SKM-1 (cell line): ENCODE data around the gene PRKN.

Experiments
- DNase-seq: peaks from one replicate; lab custom pipeline; 2025; ENCODE audit not compliant: unreplicated experiment; lab: John Stamatoyannopoulos, UW

The PRKN gene

DNA sequence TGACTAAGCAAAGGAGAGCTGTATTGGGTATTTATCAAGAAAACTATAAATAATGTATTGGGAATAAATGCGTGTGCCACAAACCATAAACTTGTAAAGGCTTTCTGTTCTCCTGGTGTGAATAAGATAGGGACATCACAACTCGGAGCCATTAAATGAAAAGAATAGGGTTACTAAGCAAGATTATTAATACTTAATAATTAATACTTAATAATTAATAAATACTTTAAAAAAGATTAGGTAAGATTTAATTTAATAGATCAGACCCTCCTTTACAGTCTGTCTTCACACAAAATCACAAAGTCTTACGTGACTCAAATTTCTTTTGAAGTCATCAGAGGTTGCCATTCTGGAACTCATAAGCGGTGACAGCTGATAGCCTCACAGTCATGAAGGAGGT is 648.9 kb downstream of the PRKN start:
- DNase-seq = no peak

DNA sequence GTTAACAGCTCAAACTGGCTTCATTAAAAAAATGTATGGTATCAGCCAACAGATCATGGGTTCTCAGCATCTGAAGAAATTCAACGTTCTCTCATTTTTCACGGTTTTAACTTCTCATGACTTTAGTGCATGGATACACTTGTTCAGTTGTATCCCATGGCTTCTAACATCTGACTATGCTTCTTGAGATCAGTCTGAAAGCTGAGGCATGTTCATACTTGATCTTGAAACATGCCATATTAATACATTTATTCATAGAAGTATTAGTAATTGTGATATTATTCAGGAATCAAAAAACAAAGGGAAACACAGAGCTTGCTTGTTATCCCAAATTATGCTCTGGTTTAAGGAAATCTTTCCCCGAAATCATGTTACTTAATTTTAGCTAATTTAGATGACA is 649.4 kb downstream of the PRKN start:
- DNase-seq = no peak

DNA sequence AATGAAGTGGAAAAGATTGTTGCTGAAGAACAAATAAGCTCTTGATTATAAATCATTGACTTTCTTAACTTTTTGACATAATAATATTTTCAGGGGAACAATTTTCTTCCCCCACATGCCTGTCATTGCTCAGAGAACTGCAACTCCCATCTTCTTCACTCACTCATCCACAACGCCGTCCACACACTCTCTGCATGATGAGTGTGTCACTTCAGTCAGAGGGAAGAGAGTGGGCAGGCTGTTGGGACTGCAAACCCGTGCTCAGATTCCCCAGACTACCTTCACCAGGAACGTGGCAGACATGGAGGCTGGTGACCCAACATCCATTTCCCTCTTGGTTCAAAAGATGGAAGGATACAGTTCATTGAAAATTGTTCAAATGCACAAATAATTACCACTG is 650.8 kb downstream of the PRKN start:
- DNase-seq = no peak

DNA sequence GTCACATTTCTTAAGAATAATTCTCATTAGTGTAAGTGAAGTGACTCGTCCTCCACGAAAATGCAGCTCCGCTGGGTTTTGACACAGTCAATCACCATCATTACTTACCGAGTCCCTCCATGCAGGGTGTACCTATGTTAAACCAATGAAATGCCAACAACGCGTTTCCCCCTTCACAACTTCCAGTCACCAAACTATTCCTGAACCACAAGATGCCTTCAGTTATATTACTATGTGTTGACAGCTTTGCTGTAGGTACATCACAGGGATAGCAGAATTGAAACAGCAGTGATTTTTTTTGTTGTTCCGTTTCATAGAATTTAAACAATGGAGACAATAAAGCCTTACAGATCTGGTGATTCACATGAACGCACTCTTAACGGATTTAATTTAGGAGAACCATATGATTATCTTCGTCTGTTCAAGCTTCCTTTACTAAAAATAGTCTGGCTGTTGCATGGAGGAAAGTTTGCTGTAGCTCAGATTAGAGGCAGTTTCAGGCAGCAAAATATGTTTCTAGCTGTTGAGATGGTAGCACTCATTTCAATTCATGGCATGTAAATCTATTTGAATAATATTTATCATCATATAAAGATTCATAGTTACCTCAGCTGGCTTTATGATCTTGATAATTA is 652.8 kb downstream of the PRKN start:
- no peak for DNase-seq

DNA sequence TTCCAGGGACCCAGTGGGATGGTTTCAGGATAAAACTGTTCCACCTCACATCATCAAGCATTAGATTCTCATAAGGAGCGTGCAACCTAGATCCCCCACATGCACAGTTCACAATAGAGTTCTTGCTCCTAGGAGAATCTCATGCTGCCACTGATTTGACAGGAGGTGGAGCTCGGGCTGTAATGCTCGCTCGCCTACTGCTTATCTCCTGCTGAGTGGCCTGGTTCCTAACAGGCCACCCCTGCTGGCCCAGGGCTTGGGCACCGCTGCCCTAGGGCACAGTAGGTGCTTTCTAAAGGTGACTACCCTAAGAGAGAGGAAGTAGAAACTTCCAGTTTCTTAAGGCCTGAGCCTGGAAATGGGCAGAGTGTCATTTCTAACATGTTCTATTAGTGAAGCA is 656.9 kb downstream of the PRKN start:
- DNase-seq = no peak

DNA sequence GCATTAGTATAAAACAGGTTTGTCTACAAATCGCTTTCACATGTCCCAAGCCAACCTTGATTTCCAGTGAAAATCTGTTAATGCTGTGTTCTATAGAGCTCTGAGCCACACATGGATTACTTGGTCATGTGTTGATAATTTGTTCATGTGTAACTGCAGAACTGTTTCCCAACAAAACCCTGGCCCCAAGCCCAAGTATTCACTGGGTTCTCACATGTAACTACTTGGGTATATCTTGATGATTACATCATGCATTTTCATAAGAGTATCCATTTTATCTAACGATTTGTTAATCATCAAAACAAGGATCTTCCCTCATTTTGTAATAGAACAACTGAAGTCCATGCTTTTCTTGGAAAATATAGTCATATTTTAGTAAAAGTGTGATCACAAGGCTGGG is 657.6 kb downstream of the PRKN start:
- DNase-seq = no peak

DNA sequence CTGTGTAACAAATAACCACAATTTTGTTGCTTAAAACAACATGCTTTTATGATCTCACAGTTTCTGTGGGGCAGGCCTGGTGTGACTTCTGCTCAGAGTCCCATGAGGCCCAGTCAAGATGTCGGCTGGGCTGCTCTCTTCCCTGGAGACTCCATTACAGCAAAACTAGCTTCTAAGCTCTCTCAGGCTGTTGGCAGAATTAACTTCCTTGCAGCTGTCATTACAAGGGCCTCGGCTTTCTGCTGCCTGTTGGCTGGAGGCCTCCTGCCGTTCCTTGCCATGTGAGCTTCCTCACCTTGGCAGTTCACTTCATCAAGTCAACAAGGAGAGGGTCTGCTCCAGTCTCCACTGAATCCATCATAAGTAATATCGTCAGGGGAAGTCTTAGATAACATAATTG is 659.2 kb downstream of the PRKN start:
- no peak for DNase-seq

DNA sequence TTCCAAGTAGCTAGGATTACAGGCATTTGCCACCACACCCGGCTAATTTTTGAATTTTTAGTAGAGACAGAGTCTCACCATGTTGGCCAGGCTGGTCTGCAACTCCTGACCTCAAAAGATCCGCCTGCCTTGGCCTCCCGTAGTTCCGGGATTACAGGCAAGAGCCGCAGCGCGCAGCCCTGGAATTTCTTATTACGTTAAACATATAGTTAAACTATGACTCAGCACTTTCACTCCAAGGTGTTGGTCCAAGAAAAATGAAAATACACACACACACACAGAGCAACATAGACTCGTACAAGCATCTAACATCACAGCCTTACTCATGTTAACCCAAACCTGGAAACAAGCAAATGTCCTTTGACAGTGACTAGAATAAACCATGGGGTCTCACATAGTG is 663.9 kb downstream of the PRKN start:
- no peak for DNase-seq

DNA sequence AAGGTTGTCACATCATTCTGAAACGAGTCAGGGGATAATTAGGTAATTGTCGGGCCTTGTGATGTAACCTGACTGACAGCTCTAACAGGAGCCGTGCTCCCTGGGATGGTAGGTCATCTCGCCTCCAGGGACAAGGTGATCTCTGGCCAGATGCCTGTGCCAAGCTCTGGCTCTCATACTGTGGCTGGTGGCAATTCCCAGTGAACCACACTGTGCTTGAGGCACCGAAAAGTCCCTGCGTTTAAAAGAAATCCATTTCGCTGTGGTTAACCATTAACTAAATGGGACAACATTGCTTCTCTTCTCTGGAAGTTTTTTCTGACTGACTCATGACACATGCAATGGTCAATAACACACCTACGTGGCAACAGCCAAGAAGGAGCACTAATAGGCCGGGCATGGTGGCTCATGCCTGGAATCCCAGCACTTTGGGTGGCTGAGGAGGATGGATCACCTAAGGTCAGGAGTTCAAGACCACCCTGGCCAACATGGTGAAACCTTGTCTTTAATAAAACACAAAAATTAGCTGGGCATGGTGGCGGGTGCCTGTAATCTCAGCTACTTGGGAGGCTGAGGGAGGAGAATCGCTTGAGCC is 669.2 kb downstream of the PRKN start:
- no peak for DNase-seq

DNA sequence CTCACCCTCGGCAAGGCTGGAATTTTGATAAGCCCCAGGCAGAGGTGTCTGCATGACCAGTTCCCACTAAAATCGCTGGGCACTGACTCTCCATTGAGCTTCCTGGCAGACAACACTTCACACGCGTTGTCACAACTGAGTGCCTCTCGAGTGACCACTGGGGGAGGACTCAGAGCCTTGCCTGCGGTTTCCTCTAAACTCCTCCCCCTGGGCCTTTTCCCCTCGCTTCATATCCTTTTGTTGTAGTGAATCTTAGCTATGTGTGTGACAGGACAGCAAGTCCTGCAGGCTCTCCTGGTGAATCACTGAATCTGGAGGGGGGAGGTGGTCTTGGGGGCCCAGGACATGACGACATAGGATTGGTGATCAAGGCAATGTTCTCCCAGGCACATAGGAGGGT is 670.8 kb downstream of the PRKN start:
- DNase-seq = no peak

DNA sequence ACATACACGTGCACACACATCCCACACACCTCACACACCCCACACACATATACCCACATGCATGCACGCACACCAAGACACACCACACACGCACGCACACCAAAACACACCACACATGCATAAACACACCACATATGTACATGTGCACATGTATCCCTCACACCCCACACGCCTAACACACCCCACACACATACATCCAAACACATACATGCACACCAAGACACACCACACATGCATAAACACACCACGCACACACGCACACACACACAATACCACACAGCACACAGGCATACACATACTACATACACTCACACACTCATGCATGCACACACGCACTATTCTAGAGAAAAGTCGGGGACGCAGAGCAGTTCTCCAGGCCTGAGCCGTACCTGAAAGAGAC is 671.5 kb downstream of the PRKN start:
- DNase-seq = no peak

DNA sequence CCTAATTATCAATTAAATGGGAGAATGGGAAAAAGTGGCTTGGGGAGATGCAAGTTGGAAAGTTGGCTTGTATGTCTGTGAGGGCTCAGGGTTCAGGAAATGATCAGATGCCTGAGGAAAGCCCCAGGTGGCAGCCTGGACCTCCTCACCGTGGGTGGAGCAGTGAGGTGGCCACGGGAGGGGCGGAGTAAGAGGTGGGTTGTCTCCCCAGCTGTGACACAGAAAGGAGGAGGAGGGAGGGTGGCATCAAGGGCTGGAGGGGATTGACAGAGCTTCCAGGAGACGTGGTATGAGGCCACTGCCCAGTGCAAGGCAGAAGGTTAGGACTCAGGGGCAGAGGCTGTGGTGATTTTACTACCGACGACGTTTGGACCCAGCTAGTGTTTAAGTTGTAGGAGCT is 672.2 kb downstream of the PRKN start:
- no peak for DNase-seq

DNA sequence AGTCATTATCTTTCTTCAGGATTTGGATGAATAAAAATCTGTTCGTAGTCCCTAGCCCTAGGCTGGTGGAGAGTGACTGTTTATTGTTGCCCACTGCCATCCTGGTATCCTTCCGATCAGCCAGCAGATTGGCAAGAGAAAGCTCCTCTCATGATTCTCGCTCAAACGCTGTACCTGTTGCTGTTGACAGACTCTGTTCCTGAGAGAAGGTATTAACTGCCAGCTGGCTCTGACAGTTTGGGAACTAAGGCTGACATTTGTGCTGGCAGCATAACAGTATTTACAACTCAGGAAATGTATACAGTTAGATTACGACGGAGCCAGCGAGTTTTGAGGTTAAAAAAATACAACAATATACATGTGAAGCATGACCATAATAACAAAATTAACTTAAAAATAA is 674.5 kb downstream of the PRKN start:
- DNase-seq = no peak

DNA sequence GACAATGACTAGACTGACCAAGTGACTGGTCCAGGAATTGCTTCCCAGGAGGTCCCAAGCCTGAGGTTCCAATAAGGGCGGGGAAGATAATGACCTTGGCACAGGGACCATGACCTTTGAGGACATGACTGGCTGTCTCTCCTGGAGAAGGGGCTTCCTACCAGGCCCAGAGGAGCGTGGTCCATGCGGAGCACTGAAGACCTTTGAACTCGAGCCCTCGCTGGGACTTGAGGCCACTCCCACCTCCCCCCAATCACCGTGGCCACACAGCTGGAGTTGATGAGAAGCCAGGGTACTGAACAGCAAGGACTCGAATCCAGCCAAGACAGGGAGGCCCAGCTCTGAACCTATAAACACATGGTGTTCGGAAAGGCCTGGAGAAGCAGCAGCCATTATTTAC is 677.0 kb downstream of the PRKN start:
- DNase-seq = no peak

DNA sequence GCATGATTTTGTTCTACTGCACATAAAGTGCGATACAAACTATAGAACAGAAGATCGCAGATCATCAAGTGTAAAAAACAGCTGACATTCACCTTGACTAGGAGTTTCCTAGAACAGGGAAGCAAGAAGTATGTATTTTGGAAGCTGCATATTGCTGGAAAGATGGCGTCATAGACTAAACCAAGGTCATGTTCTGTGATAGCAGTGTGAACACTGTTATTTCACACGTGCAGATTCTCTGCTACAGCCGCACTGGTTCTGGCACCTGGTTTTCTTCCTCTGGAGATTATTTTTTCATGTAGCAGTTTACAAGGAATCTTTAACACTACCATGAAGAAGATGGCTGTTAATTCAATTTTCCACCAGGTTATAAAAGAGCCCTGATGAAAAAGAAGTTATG is 681.2 kb downstream of the PRKN start:
- no peak for DNase-seq

DNA sequence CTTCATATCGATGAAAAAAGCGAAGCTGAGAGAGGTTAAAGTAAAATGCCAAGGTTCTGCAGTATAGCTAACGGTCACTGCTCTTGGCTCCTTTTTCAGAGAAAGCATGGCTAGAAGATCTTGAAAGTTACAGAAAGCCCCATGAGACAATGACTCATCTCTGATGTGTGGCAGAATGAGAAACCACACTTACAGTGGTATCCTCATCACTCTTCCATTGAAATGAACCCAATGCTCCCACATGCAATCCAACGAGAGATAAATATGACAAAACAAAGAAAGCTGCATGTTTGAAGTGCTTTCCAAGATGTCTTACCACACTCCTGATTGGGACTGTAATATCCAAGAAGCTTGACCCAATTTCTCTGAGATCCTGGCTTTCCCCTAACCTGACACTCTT is 694.9 kb downstream of the PRKN start:
- no peak for DNase-seq

DNA sequence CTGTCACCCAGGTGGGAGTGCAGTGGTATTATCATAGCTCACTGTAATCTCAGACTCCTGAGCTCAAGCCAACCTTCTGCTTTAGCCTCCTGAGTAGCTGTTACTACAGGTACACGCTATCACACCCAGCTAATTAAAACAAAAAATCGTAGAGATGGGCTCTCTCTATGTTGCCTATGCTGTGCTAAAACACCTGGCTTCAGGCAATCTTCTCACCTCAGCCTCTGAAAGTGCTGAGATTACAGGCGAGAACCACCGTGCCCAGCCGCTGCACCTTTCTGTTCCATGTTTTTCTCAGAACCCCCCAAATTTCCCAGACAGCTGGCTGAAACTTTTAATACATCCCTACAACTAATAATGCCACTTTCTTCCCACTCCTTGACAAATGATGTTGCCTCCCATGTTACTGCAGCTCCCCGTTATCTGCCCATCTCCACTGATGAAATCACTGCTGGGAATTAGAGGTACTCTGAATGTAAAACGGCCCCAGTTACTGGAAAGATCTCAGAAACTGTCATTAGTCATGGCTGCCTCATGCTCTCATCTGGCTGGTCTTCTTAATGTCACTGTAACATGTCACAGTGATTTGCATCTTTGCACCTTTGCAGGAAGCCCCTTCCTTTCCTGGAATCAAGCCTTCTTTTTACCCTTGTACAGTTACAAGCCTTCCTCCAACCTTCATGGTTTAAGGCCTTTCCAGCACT is 697.5 kb downstream of the PRKN start:
- DNase-seq = no peak

DNA sequence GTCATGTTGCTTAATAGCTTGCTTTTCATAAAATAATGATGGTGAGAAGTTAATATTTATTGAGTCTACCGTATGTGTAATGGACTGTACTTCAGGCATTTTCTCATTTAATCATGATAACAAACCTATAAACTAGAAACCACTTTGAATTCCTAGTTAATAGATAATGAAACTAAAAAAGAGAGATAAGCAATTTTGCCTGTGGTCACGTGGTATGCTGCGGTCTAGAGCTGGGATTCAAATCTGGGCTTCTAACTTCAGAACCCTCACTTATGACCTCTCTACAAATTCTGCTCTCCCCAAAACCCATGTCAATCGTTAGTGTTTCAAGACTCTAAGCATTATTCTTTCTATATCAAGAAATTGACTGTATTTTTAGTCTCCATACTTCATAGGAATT is 700.7 kb downstream of the PRKN start:
- DNase-seq = no peak

DNA sequence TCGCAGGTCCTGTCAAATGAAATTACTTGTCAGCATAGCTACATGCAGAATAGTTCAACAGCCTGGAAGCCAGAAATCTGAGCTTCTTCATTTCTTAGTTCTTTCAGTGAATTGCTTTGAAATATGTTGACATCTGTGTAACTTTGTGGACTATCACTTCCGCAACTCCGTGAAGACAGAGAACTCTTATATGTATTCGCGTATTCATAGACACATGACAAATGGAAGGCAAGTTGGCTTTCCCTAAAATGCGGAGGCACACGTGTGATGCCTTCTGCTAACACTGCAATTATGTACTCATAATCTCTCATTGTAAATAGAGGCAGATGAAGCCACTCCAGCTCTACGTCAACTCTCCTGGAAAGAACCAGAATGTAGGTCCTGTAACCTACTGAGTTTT is 701.5 kb downstream of the PRKN start:
- DNase-seq = no peak

DNA sequence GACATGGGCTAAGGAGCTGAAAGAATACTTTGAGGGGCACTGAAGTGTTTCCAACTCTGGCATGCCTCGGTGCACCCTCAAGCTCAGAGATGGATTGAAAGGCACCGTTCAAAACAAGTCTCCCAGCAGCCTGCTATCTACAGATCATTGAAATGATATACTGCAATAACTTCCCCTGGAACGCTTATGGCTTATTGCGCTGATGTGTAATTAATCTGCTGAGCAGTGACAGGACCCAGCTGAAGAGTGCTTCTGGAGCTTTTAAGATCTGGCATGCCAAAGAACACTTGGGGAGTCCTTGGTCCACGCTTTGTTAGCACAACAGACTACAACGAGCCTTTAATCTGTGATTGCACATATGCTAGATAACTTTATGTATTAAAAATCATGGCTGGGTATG is 708.2 kb downstream of the PRKN start:
- no peak for DNase-seq

DNA sequence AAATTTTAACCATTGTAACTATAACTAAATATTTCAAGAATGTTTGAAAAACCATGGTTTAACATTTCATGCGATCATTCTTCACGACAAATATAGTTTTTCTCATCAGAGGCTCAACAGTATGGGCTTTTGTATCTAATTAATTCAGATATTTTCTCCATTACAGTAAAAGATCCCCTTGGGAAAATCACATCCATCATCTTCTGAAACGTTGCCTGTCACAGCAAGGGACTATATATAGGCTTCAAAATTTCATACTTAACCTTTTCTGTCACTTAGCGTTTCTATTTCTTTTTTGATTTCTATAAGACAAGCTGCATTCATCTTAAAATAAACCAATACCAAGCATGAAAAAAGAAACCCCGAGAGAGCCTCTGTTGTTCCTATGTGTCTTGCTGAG is 710.0 kb downstream of the PRKN start:
- DNase-seq = no peak

DNA sequence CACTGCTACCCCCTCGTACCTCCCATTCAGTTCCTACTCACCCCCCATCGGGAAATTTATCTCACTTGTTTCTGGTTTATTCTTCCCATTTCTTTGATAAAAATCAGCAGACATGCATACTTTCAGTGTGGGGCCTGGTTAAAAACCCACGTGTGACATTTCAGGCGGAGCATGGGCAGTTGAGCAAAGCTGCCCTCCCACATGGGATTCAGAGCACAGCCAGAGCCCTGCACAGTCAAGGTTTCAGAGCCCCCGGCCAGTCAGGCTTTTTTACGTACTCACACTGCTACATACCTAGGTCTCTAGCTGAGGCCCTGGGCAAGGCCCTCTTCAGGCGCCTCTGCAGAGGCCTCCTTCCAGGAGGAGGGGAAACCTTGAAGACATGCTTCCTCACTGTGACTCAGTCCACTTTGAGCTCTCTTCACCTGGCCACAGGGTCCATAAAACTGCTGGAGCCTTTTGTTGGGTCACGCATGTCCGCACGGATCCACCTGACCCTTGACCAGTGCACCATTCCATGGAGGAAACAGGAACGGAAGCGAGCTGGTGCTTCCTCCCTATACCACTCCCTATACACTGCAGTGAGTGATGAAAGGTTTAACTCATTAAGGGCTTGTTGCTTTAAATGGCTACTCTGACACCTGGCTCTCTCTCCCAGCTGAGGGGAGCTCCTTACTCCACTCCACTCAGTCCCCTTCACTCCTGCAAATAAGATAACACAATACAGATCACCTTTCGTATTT is 713.3 kb downstream of the PRKN start:
- DNase-seq = no peak
